ENCODE measurements around the gene GALNT10. TPM values are rescaled to one million over a fixed set of nuclear protein-coding genes. Genes with fewer than 3 reads are reported as not detected.

The GALNT10 gene
- total RNA-seq, 1 donor from 2014 or later: 178 TPM

DNA sequence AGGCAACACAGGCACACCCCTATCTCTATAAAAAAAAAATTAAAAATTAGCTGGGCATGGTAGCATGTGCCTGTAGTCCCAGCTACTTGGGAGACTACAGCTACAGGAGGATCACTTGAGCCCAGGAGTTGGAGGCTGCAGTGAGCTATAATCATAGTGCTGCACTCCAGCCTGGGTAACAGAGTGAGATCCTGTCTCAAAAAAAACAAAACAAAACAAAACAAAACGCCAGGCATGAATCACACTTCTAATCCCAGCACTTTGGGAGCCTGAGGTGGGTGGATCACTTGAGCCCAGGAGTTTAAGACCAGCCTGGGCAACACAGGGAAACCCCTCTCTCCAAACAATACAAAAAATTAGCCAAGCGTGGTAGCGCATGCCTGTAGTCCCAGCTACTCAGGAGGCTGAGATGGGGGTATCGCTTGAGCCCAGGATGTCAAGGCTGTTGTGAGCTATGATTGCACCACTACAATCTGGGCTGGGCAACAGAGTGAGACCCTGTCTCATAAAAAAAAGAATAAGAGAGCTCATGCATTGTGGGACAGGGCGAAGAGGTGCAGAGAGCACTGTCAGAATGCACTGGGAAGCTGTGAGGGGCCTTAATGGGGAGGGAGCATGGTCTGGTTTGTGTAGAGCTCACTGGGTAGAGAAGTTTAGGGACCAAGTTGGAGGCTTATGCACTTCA lies 246.9 kb downstream of the GALNT10 start:
- no peaks in the 10 kb centered on the region for H3K9me3 Mint-ChIP-seq (ENCODE audit: unreplicated experiment)
- no peak overlapping the region for H3K4me3 Mint-ChIP-seq (ENCODE audit: unreplicated experiment)
- no peaks in the 10 kb centered on the region for H3K4me1 Mint-ChIP-seq (ENCODE audit: unreplicated experiment)
- DNase-seq (ENCODE audit: extremely low spot score, unreplicated experiment): peak; percentile 49
- TF ChIP-seq, protein P1, sequence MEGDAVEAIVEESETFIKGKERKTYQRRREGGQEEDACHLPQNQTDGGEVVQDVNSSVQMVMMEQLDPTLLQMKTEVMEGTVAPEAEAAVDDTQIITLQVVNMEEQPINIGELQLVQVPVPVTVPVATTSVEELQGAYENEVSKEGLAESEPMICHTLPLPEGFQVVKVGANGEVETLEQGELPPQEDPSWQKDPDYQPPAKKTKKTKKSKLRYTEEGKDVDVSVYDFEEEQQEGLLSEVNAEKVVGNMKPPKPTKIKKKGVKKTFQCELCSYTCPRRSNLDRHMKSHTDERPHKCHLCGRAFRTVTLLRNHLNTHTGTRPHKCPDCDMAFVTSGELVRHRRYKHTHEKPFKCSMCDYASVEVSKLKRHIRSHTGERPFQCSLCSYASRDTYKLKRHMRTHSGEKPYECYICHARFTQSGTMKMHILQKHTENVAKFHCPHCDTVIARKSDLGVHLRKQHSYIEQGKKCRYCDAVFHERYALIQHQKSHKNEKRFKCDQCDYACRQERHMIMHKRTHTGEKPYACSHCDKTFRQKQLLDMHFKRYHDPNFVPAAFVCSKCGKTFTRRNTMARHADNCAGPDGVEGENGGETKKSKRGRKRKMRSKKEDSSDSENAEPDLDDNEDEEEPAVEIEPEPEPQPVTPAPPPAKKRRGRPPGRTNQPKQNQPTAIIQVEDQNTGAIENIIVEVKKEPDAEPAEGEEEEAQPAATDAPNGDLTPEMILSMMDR (IDR thresholded peaks at IDR 0.05): no peak
- H3K27me3 Mint-ChIP-seq (ENCODE audit: unreplicated experiment): no peaks in the 10 kb centered on the region
- H3K36me3 Mint-ChIP-seq (ENCODE audit: unreplicated experiment): peaks cover 40% of the 10 kb centered on the region
- H3K27ac Mint-ChIP-seq (ENCODE audit: unreplicated experiment): no peak overlapping the region

DNA sequence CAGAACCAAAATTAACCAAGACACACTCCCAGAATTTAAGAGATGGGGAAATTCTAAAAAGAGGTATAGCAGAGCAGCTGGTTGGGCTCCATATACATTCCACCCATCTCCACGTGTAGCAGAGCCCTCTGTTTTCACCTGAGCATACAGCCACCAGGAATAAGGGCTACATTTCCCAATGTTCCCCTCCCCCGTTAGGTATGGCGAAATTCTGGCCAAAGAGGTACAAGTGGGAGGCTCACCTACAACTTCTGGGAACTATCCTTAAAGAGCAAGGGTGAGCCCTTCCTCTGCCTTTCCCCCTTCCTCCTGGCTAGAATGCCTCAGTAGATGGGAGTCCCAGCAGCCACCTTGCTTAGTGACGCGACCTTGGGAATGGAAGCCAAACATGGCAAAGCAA lies 250.0 kb downstream of the GALNT10 start:
- Mint-ChIP-seq H3K27ac (ENCODE audit: unreplicated experiment) (no peak overlapping the region), H3K36me3 (ENCODE audit: unreplicated experiment) (peaks cover 41% of the 10 kb centered on the region), H3K9me3 (ENCODE audit: unreplicated experiment) (no peaks in the 10 kb centered on the region), H3K27me3 (ENCODE audit: unreplicated experiment) (no peaks in the 10 kb centered on the region), H3K4me1 (ENCODE audit: unreplicated experiment) (peaks cover 13% of the 10 kb centered on the region), H3K4me3 (ENCODE audit: unreplicated experiment) (no peak overlapping the region)
- TF ChIP-seq, protein P1 (IDR thresholded peaks at IDR 0.05): no peak
- peak; percentile 32 for DNase-seq (ENCODE audit: extremely low spot score, unreplicated experiment)

DNA sequence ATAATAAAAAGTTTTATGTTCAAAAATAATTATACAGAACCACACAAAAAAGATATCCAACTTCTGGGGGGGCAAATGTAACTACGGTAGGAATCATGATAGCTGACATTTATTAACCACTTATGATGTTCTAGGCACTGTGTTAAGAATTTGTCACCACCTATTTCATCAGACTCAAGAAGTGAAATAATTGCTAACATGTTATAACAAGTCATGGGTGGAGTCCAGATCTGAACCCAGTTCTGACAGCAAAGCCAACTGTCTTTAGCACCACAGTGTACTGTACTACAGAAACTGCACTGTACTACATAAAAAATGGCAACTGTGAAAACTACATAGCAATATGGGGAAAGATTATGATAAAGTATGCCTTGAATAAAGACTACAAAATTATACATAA lies 252.3 kb downstream of the GALNT10 start:
- TF ChIP-seq, protein P1 (IDR thresholded peaks at IDR 0.05): no peak
- Mint-ChIP-seq H3K36me3 (ENCODE audit: unreplicated experiment) (peaks cover 27% of the 10 kb centered on the region), H3K27me3 (ENCODE audit: unreplicated experiment) (no peaks in the 10 kb centered on the region), H3K27ac (ENCODE audit: unreplicated experiment) (no peak overlapping the region), H3K4me1 (ENCODE audit: unreplicated experiment) (peaks cover 24% of the 10 kb centered on the region), H3K9me3 (ENCODE audit: unreplicated experiment) (no peaks in the 10 kb centered on the region), H3K4me3 (ENCODE audit: unreplicated experiment) (no peak overlapping the region)
- no peak for DNase-seq (ENCODE audit: extremely low spot score, unreplicated experiment)

DNA sequence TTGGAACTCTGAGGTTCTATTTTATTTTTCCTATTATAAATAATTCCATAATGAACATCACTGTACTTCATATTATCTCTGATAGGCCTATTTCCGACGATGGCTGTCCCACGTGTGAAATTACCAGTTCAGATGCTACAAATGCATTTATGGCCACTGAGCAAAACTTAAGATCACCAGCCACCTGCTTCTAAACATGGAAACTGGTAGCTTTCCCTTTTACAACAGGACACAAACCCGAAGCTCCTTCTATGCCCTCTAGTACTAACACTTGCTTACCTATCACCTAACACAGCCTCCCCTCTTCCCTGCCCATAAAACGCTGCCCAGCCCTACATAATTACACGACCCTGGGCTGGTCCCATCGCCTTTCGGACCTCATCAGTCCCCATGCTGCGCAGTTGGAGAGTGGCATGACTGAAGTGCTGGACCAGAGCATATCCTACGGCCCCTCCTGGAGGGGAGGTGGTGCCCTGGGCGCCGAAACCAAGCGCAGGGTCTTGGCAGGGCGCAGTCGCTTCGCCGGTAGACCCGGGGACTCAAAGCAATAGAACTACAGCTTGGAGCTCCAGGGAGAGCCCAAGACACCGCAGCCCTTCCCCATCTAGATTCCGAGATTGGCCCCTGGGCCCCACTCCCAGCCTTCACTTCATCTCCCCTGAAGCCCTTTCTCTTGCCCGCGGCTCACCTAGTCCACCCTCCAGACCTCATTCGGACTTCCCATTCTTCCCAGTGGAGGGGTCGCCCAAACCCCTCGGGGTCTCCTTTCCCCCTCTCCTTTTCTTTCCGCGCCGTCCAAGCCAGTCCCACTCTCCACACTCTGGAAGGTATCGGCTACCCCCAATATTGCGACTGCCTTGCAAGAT lies 254.3 kb downstream of the GALNT10 start:
- H3K4me1 Mint-ChIP-seq (ENCODE audit: unreplicated experiment): peaks cover 34% of the 10 kb centered on the region
- peak; percentile 83 for DNase-seq (ENCODE audit: extremely low spot score, unreplicated experiment)

More for the DNA sequence above, 254.3 kb downstream of the GALNT10 start:
- H3K36me3 Mint-ChIP-seq (ENCODE audit: unreplicated experiment): peaks cover 20% of the 10 kb centered on the region
- H3K27me3 Mint-ChIP-seq (ENCODE audit: unreplicated experiment): no peaks in the 10 kb centered on the region
- H3K4me3 Mint-ChIP-seq (ENCODE audit: unreplicated experiment): peak overlapping the region; percentile 99
- H3K9me3 Mint-ChIP-seq (ENCODE audit: unreplicated experiment): no peaks in the 10 kb centered on the region
- peak overlapping the region; percentile 91 for H3K27ac Mint-ChIP-seq (ENCODE audit: unreplicated experiment)
- TF ChIP-seq, protein P1 (IDR thresholded peaks at IDR 0.05): no peak
